ENCODE data around the gene NMNAT2. TPM values are rescaled to one million over a fixed set of nuclear protein-coding genes. Genes with fewer than 3 reads are reported as not detected.

NMNAT2 gene
- total RNA-seq, 4 donors from 2014 or later = 0.93 to 2.2 (median 1.9) TPM

- no peak for ATAC-seq
- Histone ChIP-seq H3K27me3 (no peaks in the 10 kb centered on the region), H3K36me3 (no peaks in the 10 kb centered on the region), H3K9me3 (no peaks in the 10 kb centered on the region), H3K4me1 (peaks cover 0 to 11% (median 0%) of the 10 kb centered on the region in 3 donors), H3K4me3 (no peak overlapping the region), H3K27ac (no peak overlapping the region)
- TF ChIP-seq EP300 (IDR thresholded peaks at IDR 0.05) (no peak), POLR2AphosphoS5 (IDR thresholded peaks at IDR 0.05) (no peak), POLR2A (IDR thresholded peaks at IDR 0.05) (no peak), CTCF (IDR thresholded peaks at IDR 0.05) (no peak)
Observed at GRCh38 chr1:183246436-183246835, 171.7 kb downstream of the NMNAT2 start.

GRCh38 chr1:183245357-183245756 is 172.8 kb downstream of the NMNAT2 start:
- no peak for ATAC-seq
- Histone ChIP-seq H3K27ac (peak overlapping the region in 2 of 4 donors; percentile 5 to 14), H3K4me1 (peaks cover 0 to 19% (median 0%) of the 10 kb centered on the region in 3 donors), H3K27me3 (no peaks in the 10 kb centered on the region), H3K36me3 (peaks cover 0 to under 1% of the 10 kb centered on the region in 2 donors), H3K9me3 (no peaks in the 10 kb centered on the region), H3K4me3 (no peak overlapping the region)
- TF ChIP-seq EP300 (IDR thresholded peaks at IDR 0.05) = no peak
- TF ChIP-seq CTCF (IDR thresholded peaks at IDR 0.05) = no peak
- TF ChIP-seq POLR2AphosphoS5 (IDR thresholded peaks at IDR 0.05) = no peak
- no peak for TF ChIP-seq POLR2A (IDR thresholded peaks at IDR 0.05)
- 93 to 95% methylated on average over 2 of the region's 3 CpGs for WGBS, 2 donors (ENCODE audit: low coverage in 1 of 2)

GRCh38 chr1:183244466-183244865 is 173.7 kb downstream of the NMNAT2 start:
- WGBS, 2 donors (ENCODE audit: low coverage in 1 of 2) = 56 to 67% methylated on average over 1 of the region's 1 CpG
- peaks cover 0 to 10% of the 10 kb centered on the region in 2 donors for H3K36me3 ChIP-seq
- H3K4me1 ChIP-seq = peaks cover 0 to 22% (median 0%) of the 10 kb centered on the region in 3 donors
- TF ChIP-seq POLR2AphosphoS5 (IDR thresholded peaks at IDR 0.05) = peak; percentile 84
- no peak for TF ChIP-seq POLR2A (IDR thresholded peaks at IDR 0.05)
- peak; percentile 47 for ATAC-seq
- H3K9me3 ChIP-seq = no peaks in the 10 kb centered on the region
- no peak overlapping the region for H3K4me3 ChIP-seq
- H3K27me3 ChIP-seq = no peaks in the 10 kb centered on the region
- peak overlapping the region in 3 of 4 donors; percentile 65 to 78 (median 75) for H3K27ac ChIP-seq

- Histone ChIP-seq H3K4me1 (peaks cover 0 to 22% (median 0%) of the 10 kb centered on the region in 3 donors), H3K27me3 (no peaks in the 10 kb centered on the region), H3K9me3 (no peaks in the 10 kb centered on the region), H3K27ac (peak overlapping the region; percentile 61 to 78 (median 70)), H3K36me3 (peaks cover 0 to 14% of the 10 kb centered on the region in 2 donors), H3K4me3 (no peak overlapping the region)
- peak; percentile 70 for ATAC-seq
- WGBS, 2 donors (ENCODE audit: low coverage in 1 of 2) = 50 to 67% methylated on average over 1 to 2 of the region's 5 CpGs
- peak; percentile 61 for TF ChIP-seq POLR2AphosphoS5 (IDR thresholded peaks at IDR 0.05)
- no peak for TF ChIP-seq POLR2A (IDR thresholded peaks at IDR 0.05)
Observed at GRCh38 chr1:183243161-183244050, 174.8 kb downstream of the NMNAT2 start.

- WGBS, 2 donors (ENCODE audit: low coverage in 1 of 2) = 34 to 84% methylated on average over 3 of the region's 3 CpGs
- H3K36me3 ChIP-seq = peaks cover 0 to 14% of the 10 kb centered on the region in 2 donors
- peak; percentile 28 for ATAC-seq
- no peak for TF ChIP-seq EP300 (IDR thresholded peaks at IDR 0.05)
- peak; percentile 29 for TF ChIP-seq POLR2AphosphoS5 (IDR thresholded peaks at IDR 0.05)
- no peak for TF ChIP-seq POLR2A (IDR thresholded peaks at IDR 0.05)
- TF ChIP-seq CTCF (IDR thresholded peaks at IDR 0.05) = no peak
- peak overlapping the region in 3 of 4 donors; percentile 65 to 78 (median 75) for H3K27ac ChIP-seq
- H3K9me3 ChIP-seq = no peaks in the 10 kb centered on the region
- H3K4me1 ChIP-seq = peaks cover 0 to 22% (median 0%) of the 10 kb centered on the region in 3 donors
- no peaks in the 10 kb centered on the region for H3K27me3 ChIP-seq
- no peak overlapping the region for H3K4me3 ChIP-seq
Observed at GRCh38 chr1:183242556-183242955, 175.6 kb downstream of the NMNAT2 start.
